Cerebellar cortex (tissue), 1 donor: ENCODE results near the gene GORASP1.
"Not testable (repeated sequence)": the region's sequence is repeated elsewhere in the genome, so short reads cannot be mapped to it uniquely, and the experiment has no call there.

Experiments used
- DNase-seq: peaks from one replicate; pipeline ENCODE4 v3.0.0-alpha.2; 2015; ENCODE audit warnings: low spot score

GORASP1 gene

DNA sequence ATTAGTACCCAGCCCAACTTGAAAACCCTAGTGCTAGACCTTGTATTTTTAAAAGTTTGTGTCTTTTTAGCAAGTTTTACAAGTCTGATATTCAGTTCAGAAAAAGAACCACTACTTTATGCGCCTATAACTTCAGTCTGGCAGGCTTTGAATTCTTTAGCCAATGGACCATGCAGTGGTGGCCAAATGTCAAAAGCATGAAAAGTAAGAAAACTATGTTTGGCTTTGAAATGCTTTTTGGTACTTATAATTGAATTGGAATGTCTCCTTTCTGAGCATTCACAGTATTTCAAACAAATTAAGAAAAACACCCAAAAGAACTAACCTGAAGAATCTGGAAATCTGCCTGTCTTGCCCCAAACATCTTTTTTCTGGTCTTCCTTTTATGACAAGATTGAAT is 42.8 kb downstream of the GORASP1 start:
- DNase-seq, result no peak

GRCh38 chr3:39063143-39063542 is 44.3 kb downstream of the GORASP1 start:
- no peak for DNase-seq

DNA sequence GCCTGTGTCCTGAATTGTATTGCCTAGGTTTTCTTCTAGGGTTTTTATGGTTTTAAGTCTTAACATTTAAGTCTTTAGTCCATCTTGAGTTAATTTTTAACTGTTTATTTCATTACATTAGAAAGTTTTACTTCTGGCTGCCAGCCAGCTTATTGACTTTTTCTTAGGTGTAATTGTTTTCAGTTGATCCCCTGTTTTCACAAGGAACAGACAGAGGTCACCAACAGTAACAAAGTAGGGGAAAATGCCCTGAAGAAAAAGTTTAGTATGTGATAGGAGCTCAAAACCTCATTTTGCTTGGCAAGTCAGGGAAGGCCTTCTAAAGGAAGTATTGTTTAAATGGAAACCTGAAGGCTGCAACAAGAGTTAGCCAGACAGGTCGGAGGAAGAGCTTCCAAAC is 45.2 kb downstream of the GORASP1 start:
- DNase-seq, result no peak

GRCh38 chr3:39061228-39061627 is 46.2 kb downstream of the GORASP1 start:
- DNase-seq, result not testable (repeated sequence)

GRCh38 chr3:39056151-39056550 is 51.3 kb downstream of the GORASP1 start:
- DNase-seq, result no peak

DNA sequence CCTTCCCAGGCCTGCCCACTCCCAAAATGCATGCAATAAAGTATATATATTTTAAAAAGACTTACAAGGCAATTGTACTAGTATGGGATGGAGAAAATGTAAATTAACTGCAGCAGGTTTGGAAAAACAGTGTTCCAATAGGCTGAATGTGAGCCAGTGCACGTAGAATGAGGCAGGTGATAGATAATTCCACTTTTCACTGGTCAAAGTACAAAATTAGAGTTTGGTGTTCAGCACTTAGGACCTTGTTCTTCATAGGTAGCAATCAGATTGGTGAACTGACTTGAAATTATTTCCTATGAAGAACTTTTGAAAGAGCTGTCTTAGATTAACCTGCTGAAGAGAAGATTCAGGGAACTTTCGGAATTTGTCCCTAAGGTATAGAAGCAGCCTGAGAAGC is 53.7 kb downstream of the GORASP1 start:
- DNase-seq, result no peak

DNA sequence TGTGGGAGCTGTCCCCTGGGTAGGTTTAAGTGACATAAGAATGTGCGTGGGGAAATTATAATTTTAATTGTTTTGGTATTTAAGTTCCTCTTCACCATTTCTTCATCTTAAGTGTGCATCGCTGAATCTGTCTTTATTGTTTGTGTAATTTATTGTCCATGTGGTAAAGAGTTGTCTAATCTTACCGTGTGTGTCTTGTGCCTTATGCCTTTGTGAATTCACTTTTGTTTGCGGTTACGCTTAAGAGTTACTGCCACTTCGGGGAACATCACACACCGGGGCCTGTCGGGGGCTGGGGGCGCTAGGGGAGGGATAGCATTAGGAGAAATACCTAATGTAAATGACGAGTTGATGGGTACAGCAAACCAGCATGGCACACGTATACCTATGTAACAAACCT is 54.8 kb downstream of the GORASP1 start:
- DNase-seq, result peak; percentile 5

DNA sequence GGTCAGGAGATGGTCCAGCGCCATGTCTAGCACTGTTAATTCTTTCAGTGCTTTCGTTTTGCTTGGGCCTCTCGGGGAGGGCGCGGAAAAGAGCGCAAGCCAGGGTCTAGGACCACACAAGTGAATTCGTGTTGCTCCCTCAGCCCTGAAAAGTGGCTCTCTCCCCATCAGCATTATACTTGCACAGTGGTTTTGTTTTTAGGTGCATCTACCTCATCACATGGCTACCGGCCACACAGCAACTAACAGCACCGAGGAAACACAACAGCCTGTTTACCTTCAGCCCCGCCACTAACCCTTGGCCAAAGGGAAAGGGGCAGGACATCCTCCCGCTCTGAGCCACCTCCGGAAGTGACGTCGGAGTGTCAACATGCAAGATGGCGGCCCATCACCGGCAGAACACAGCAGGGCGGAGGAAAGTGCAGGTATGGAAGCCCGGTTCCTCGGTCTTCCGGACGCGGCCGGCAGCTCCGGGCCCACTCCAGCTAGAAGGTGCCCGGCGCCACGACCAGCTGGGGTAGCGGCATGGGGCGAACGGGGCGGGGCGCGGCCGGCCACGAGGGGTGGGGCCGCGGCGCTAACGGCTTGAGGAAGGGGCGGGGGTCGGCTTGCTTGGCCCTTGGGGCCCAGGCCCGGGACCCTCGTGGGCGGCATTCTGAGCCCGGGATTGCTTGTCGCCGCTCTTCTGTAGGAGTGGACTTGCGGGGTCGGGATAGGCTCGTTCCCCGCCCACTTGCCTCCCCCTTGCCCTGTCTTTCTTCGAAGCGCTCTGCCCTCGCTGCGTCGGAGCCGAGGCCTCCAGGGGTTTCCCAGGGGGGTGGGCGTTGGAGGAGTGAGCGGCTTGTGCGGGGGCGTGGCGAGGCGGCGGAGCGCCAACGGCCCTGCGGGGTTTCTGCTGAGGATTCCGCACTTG is 55.5 kb downstream of the GORASP1 start, which contains the start of the genes SCN11A and WDR48:
SCN11A (minus strand) TSS at position 296 of the 913 bp plus-strand sequence. CDS start 101,582 bp downstream, outside the sequence.
WDR48 (plus strand) TSS at position 368 of the 913 bp plus-strand sequence; CDS start at position 378, 10 bp downstream.
- DNase-seq, result peak; percentile 98

DNA sequence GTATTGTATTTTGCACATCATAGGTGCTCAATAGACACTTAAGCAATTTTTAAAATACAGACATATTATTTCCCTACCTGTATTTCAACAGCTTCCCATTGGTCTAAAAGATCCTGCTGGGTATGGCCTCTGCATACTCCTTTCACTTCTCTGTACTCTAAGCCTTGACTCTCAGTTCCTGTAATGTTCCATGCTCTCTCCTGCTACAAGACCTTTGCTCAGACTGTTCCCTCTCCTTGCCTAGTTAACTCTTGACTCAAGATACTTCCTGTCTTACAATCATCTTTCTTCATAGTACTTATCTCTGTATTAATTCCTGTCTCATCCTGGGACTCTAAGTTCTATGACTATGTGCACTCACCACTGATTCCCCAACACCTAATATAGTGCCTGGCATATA is 57.4 kb downstream of the GORASP1 start:
- no peak for DNase-seq
